Spleen (tissue), 11 donors: Measurements from ENCODE around the gene HOXC5. TPM values are rescaled to one million over a fixed set of nuclear protein-coding genes. Genes with fewer than 3 reads are reported as not detected.
A peak's percentile ranks its signal among the peaks of the same experiment; 100 is the strongest.

ENCODE experiments used
- DNase-seq: peaks from one replicate; pipeline ENCODE4 v3.0.0-alpha.2; 2020
- H3K27ac ChIP-seq, 8 donors: fragments of 200-600 bp; sonication (generic) in 7 of 8; 1 replicate in 4 of 8; 2 replicates in 4 of 8; pipeline versions ENCODE4 v1.5.0 to v1.8.0; 2016 to 2021; ENCODE audit warnings: inconsistent platforms in 4 of 8, mild to moderate bottlenecking in 4 of 8, moderate library complexity in 1 of 8
- H3K27me3 ChIP-seq, 7 donors: fragments of 200-600 bp; sonication (generic) in 6 of 7; replicated peaks in 1 of 7; 1 replicate in 4 of 7; 2 replicates in 3 of 7; pipeline versions ENCODE4 v1.5.0 to v1.8.0; 2016 to 2021; ENCODE audit warnings: inconsistent platforms in 3 of 7, mild to moderate bottlenecking in 1 of 7
- H3K36me3 ChIP-seq, 6 donors: fragments of 200-600 bp; sonication (generic) in 5 of 6; 1 replicate in 4 of 6; 2 replicates in 2 of 6; pipeline versions ENCODE4 v1.5.0 to v1.8.0; 2016 to 2021; ENCODE audit warnings: inconsistent platforms in 2 of 6
- H3K4me1 ChIP-seq, 6 donors: fragments of 200-600 bp; sonication (generic) in 5 of 6; 1 replicate in 3 of 6; 2 replicates in 3 of 6; pipeline versions ENCODE4 v1.5.0 to v1.8.0; 2016 to 2021; ENCODE audit warnings: inconsistent platforms in 3 of 6
- H3K4me3 ChIP-seq, 8 donors: fragments of 200-600 bp; sonication (generic) in 7 of 8; 1 replicate in 4 of 8; 2 replicates in 4 of 8; pipeline versions ENCODE4 v1.5.0 to v1.8.0; 2016 to 2021; ENCODE audit warnings: inconsistent platforms in 4 of 8, mild to moderate bottlenecking in 4 of 8, moderate library complexity in 2 of 8
- H3K9me3 ChIP-seq, 8 donors: fragments of 200-600 bp; sonication (generic) in 7 of 8; 1 replicate in 4 of 8; 2 replicates in 4 of 8; pipeline versions ENCODE4 v1.5.0 to v1.8.0; 2016 to 2021; ENCODE audit warnings: inconsistent platforms in 4 of 8
- POLR2A ChIP-seq, 3 donors: fragments of 450-650 bp; IDR thresholded peaks; one replicate each; pipeline ENCODE4 v1.5.1; 2017; ENCODE audit warnings: antibody characterized with exemption in 3 of 3, mild to moderate bottlenecking in 1 of 3
- POLR2AphosphoS5 ChIP-seq, 3 donors: sonication (generic); formaldehyde crosslinking; IDR thresholded peaks; one replicate each; pipeline ENCODE4 v1.5.1; 2017; ENCODE audit warnings: antibody characterized with exemption in 3 of 3
- WGBS, 5 donors: extraction: QIAGEN DNeasy Blood & Tissue Kit in 3 of 5; methylation state at CpG; one replicate each; pipeline versions ENCODE4 v1.1.5 to v1.1.7; 2013 to 2018; 5-methylcytosine and 5-hydroxymethylcytosine counted together
- intact Hi-C: fragments of 100-400 bp; cut with DNase I; formaldehyde crosslinking; loops from one replicate; pipeline ENCODE4 v1.15.0; 2023; ENCODE audit warnings: low total_unique reads
- polyA plus RNA-seq, 3 donors: library from polyadenylated mRNA; stranded (reverse); fragments of 200-250 nt; gene quantifications; one replicate each; pipeline ENCODE4 v1.2.1, GENCODE V29; 2013
- total RNA-seq, 7 donors: library from RNA; depleted of rRNA in 3 of 7; stranded (reverse); fragments of >200 nt in 3 of 7; fragmentation: NEBNext Ultra II Directional in 4 of 7; extraction: Animal tissue kit (Norgen Biotek cat#: 25700) in 4 of 7; gene quantifications; one replicate each; pipeline versions ENCODE4 v1.1.0 to v1.2.1, GENCODE V29; 2016 to 2021
- TF ChIP-seq, protein P1 (sequence below), 11 experiments: fragments of 200-600 bp in 7 of 11; fragments of 450-650 bp in 4 of 11; sonication (generic) in 4 of 11; IDR thresholded peaks in 8 of 11; conservative IDR thresholded peaks in 3 of 11; 1 replicate in 7 of 11; 2 replicates in 4 of 11; pipeline versions ENCODE4 v1.4.0 to v1.8.0; 2016 to 2021; ENCODE audit warnings: antibody characterized with exemption in 11 of 11, inconsistent platforms in 4 of 11, mild to moderate bottlenecking in 1 of 11
- donor health status: healthy with polysubstance abuse.
- donor health status: DM: no; HTN: no; CAD: no; lungs with moderate emphysema.
- donor health status: DM: no; HTN: no; CAD: no.
- donor health status: Bipolar disorder and iron deficiency.
- donor health status: healthy.
- donor health status: DM: no; HTN: no; CAD: no.
- donor health status: DM: yes; HTN: yes; CAD: no.

The HOXC5 gene
- total and polyA plus RNA-seq, 10 donors = 0.06 TPM; not detected in 9

DNA sequence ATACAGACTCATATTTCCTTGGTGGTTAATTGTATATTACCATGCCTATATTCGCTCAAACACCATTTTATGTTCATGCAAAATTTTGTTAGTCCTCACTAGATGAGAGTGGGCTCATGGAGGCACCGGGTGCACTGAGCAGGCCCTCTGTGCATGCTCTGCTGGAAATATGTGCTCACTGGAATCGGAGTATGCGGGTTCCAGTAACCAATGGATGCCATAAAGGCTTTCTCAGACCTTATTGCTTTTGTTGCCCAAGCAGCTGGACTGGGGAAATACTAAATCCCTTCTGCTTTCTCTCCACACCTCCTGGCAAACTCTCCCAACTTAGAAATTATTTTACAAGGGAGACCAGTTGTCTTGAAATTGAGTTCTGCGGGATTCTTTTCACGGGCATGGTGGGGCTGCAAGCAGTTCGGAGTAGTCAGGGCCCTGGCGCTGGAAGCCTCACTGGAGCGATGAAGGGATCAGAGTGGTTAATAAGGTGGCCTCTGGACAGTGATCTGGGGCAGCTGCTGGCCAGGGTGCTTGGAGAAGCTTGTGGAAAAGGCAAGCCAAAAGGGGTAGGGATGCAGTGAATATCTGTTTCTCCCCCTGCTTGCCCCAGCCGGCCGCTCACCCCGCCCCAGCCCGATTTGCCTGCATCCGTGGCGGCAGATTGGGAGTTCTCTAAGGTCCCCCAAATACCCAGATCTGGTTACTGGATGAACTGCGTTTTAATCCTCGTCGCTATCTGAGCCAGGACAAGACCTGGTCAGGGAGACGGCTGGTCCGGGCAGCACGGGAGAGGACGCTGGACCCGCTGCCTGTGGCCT lies 12.1 kb upstream of the HOXC5 start:
- H3K27me3 ChIP-seq = peaks cover 4 to 100% (median 78%) of the 10 kb centered on the region in 7 donors
- WGBS, 5 donors = 52 to 64% (median 62%) methylated on average over 21 to 23 of the region's 23 CpGs

GRCh38 chr12:54021432-54022013 lies 11.3 kb upstream of the HOXC5 start:
- no peak for DNase-seq
- intact Hi-C loops = no loop called here
- Histone ChIP-seq H3K4me1 (peaks cover 7 to 41% (median 30%) of the 10 kb centered on the region in 6 donors), H3K27me3 (peaks cover 4 to 100% (median 78%) of the 10 kb centered on the region in 7 donors), H3K4me3 (no peak overlapping the region), H3K27ac (no peak overlapping the region), H3K9me3 (no peaks in the 10 kb centered on the region), H3K36me3 (no peaks in the 10 kb centered on the region)
- no peak for TF ChIP-seq POLR2A (IDR thresholded peaks at IDR 0.05)
- no peak for TF ChIP-seq POLR2AphosphoS5 (IDR thresholded peaks at IDR 0.05)
- TF ChIP-seq, protein P1, sequence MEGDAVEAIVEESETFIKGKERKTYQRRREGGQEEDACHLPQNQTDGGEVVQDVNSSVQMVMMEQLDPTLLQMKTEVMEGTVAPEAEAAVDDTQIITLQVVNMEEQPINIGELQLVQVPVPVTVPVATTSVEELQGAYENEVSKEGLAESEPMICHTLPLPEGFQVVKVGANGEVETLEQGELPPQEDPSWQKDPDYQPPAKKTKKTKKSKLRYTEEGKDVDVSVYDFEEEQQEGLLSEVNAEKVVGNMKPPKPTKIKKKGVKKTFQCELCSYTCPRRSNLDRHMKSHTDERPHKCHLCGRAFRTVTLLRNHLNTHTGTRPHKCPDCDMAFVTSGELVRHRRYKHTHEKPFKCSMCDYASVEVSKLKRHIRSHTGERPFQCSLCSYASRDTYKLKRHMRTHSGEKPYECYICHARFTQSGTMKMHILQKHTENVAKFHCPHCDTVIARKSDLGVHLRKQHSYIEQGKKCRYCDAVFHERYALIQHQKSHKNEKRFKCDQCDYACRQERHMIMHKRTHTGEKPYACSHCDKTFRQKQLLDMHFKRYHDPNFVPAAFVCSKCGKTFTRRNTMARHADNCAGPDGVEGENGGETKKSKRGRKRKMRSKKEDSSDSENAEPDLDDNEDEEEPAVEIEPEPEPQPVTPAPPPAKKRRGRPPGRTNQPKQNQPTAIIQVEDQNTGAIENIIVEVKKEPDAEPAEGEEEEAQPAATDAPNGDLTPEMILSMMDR (IDR thresholded peaks at IDR 0.05 in 8 of 11, conservative IDR thresholded peaks at IDR 0.05 in 3 of 11) = no peak
- 25 to 51% (median 33%) methylated on average over 13 to 16 of the region's 16 CpGs for WGBS, 5 donors

More for the DNA sequence above, 12.1 kb upstream of the HOXC5 start:
- Histone ChIP-seq H3K4me3 (no peak overlapping the region), H3K27ac (no peak overlapping the region), H3K36me3 (no peaks in the 10 kb centered on the region), H3K9me3 (no peaks in the 10 kb centered on the region), H3K4me1 (peaks cover 7 to 41% (median 32%) of the 10 kb centered on the region in 6 donors)
- TF ChIP-seq POLR2A (IDR thresholded peaks at IDR 0.05) = no peak
- TF ChIP-seq, protein P1 (IDR thresholded peaks at IDR 0.05 in 8 of 11, conservative IDR thresholded peaks at IDR 0.05 in 3 of 11) = no peak
- no peak for TF ChIP-seq POLR2AphosphoS5 (IDR thresholded peaks at IDR 0.05)
- intact Hi-C loops = no loop called here
- DNase-seq = no peak

DNA sequence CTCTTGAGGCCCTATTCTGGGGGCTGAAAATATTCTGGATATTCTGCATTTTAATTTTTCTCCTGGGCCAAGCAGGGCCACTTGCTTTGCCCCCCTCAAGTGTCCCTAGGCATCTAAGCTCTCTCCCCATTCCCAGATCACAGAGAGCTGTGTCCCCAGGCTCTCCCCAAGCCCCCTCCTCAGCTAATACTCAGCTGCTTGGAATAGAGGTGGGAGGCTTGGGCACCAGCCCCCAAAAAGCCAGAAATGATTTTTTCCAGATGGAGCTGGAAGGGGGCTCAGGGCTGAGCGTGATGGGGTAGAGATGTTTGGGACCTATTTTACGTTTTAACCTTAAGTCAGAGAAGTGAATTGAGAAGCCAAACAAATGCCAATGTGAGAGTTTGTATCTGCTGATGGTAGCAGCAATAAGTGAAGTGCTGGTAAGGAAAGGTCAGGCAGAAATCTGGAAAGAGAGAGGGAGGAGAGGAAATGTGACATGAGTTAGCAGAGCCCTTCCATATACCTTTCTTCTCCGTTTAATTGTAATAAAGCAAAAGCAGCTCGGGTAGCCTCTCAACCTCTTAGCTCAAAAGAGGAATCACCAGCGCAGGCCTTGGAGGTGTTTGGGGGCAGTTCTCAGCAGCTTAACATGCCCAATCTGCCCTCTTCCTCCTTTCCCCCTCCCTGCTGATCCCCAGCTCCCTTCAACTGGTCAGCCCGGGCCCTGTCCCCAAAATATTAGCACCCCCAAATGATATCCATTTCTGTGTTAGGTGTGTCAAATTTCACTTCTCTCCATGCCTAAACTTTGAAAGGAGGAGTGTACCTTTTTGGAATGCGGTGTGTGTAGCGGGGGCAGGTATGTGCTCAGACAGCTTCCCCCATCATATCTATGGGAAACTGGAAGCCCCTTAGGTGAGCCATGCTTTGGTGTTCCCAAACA lies 9.6 kb upstream of the HOXC5 start:
- TF ChIP-seq, protein P1 (IDR thresholded peaks at IDR 0.05 in 8 of 11, conservative IDR thresholded peaks at IDR 0.05 in 3 of 11) = no peak
- TF ChIP-seq POLR2A (IDR thresholded peaks at IDR 0.05) (no peak), POLR2AphosphoS5 (IDR thresholded peaks at IDR 0.05) (no peak)
- DNase-seq = peak; percentile 15
- H3K27me3 ChIP-seq = peaks cover 9 to 100% (median 78%) of the 10 kb centered on the region in 7 donors
- intact Hi-C loops = no loop called here
- no peak overlapping the region for H3K27ac ChIP-seq
- WGBS, 5 donors = 30 to 45% (median 37%) methylated on average over 8 of the region's 8 CpGs
- no peaks in the 10 kb centered on the region for H3K36me3 ChIP-seq
- no peak overlapping the region for H3K4me3 ChIP-seq
- peaks cover 0 to 27% (median 14%) of the 10 kb centered on the region in 6 donors for H3K4me1 ChIP-seq
- no peaks in the 10 kb centered on the region for H3K9me3 ChIP-seq
